ENCODE measurements around the gene GSK3A. TPM values are rescaled to one million over a fixed set of nuclear protein-coding genes. Genes with fewer than 3 reads are reported as not detected.

GSK3A gene
- total and polyA plus RNA-seq, 9 of the 15 experiments (the other 6 are each of a cell fraction or from before 2014, with no cell fraction given), result 0.62 to 90.7 (median 33.3) TPM

GRCh38 chr19:42217520-42218437, 24.6 kb downstream of the GSK3A start, which contains the start of gene DEDD2 (continued):
- no peak for TF ChIP-seq UBTF (IDR thresholded peaks at IDR 0.05; ENCODE audit: borderline replicate concordance in 1 of 2, low read depth in 2 of 2, low read length in 2 of 2)
- no peak for TF ChIP-seq NCOA2 (IDR thresholded peaks at IDR 0.05; ENCODE audit: partially characterized antibody in 2 of 2)
- no peak for TF ChIP-seq ZNF3 (CRISPR knock-in tag; IDR thresholded peaks at IDR 0.05)
- no peak for TF ChIP-seq TFE3 (CRISPR knock-in tag; IDR thresholded peaks at IDR 0.05)
- TF ChIP-seq ZFX (CRISPR knock-in tag; IDR thresholded peaks at IDR 0.05), result peak; percentile 80
- no peak for TF ChIP-seq ZNF124 (CRISPR knock-in tag; IDR thresholded peaks at IDR 0.05)
- TF ChIP-seq CHD4 (IDR thresholded peaks at IDR 0.05; ENCODE audit: insufficient read depth, insufficient replicate concordance, low read depth, low read length, poor library complexity, severe bottlenecking), result no peak
- no peak for TF ChIP-seq ZNF224 (CRISPR knock-in tag; IDR thresholded peaks at IDR 0.05)
- no peak for TF ChIP-seq MTF1 (CRISPR knock-in tag; IDR thresholded peaks at IDR 0.05; ENCODE audit: borderline replicate concordance)
- TF ChIP-seq DDX20 (tag; IDR thresholded peaks at IDR 0.05; ENCODE audit: low read depth), result no peak
- no peak for TF ChIP-seq PHB2 (IDR thresholded peaks at IDR 0.05; ENCODE audit: low read depth)
- TF ChIP-seq GATA2 (CRISPR knock-in tag; IDR thresholded peaks at IDR 0.05), result no peak
- TF ChIP-seq, protein P1, sequence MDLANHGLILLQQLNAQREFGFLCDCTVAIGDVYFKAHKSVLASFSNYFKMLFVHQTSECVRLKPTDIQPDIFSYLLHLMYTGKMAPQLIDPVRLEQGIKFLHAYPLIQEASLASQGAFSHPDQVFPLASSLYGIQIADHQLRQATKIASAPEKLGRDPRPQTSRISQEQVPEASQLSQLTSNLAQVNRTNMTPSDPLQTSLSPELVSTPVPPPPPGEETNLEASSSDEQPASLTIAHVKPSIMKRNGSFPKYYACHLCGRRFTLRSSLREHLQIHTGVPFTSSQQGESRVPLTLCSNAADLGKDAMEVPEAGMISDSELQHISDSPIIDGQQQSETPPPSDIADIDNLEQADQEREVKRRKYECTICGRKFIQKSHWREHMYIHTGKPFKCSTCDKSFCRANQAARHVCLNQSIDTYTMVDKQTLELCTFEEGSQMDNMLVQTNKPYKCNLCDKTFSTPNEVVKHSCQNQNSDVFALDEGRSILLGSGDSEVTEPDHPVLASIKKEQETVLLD (IDR thresholded peaks at IDR 0.05), result peak; percentile 100
- TF ChIP-seq DEAF1 (CRISPR knock-in tag; IDR thresholded peaks at IDR 0.05), result no peak
- TF ChIP-seq ZNF431 (CRISPR knock-in tag; IDR thresholded peaks at IDR 0.05), result no peak
- no peak for TF ChIP-seq SMARCA4 (IDR thresholded peaks at IDR 0.05)
- no peak for TF ChIP-seq CCAR2 (IDR thresholded peaks at IDR 0.05; ENCODE audit: low read depth, low read length)
- TF ChIP-seq PTBP1 (IDR thresholded peaks at IDR 0.05; ENCODE audit: low read depth, low read length), result no peak
- TF ChIP-seq ZFP1 (CRISPR knock-in tag; IDR thresholded peaks at IDR 0.05), result 0 out of 2 replicates have a peak, but pooled peaks have one; percentile 1
- TF ChIP-seq ZNF143 (CRISPR knock-in tag; IDR thresholded peaks at IDR 0.05), result no peak
